GM19438 (cell line): ENCODE results near the gene PPP2R5C.
"Not testable (repeated sequence)": the region's sequence is repeated elsewhere in the genome, so short reads cannot be mapped to it uniquely, and the experiment has no call there.

ENCODE experiments used
- ATAC-seq: cut with Tn5 transposase; IDR thresholded peaks from one replicate; pipeline ENCODE4 v1.9.1; 2021; ENCODE audit warnings: low read depth; ENCODE audit not compliant: unreplicated experiment

The PPP2R5C gene

GRCh38 chr14:101959277-101959676 lies 197.8 kb downstream of the PPP2R5C start:
- no peak for ATAC-seq

- ATAC-seq: no peak
These were observed 198.7 kb downstream of the PPP2R5C start for GRCh38 chr14:101960225-101960624.

GRCh38 chr14:101961011-101961721 lies 199.7 kb downstream of the PPP2R5C start:
- no peak for ATAC-seq

- no peak for ATAC-seq
These were observed 200.4 kb downstream of the PPP2R5C start for GRCh38 chr14:101961746-101962502.

- ATAC-seq: no peak
These were observed 201.0 kb downstream of the PPP2R5C start for GRCh38 chr14:101962503-101962874.

- ATAC-seq: no peak
These were observed 201.5 kb downstream of the PPP2R5C start for GRCh38 chr14:101963052-101963451.

- no peak for ATAC-seq
These were observed 202.3 kb downstream of the PPP2R5C start for GRCh38 chr14:101963656-101964296.

- peak; percentile 72 for ATAC-seq
These were observed 203.0 kb downstream of the PPP2R5C start, which contains the start of gene DYNC1H1 for GRCh38 chr14:101964297-101965180. Gene DYNC1H1 (plus strand): TSS chr14:101964573. CDS start chr14:101964692, 119 bp downstream.

- ATAC-seq: peak; percentile 33
These were observed 203.7 kb downstream of the PPP2R5C start for GRCh38 chr14:101965181-101965544.

GRCh38 chr14:101965770-101966722 lies 204.5 kb downstream of the PPP2R5C start:
- ATAC-seq: no peak

- no peak for ATAC-seq
These were observed 205.2 kb downstream of the PPP2R5C start for GRCh38 chr14:101966742-101967141.

GRCh38 chr14:101968186-101968585 lies 206.7 kb downstream of the PPP2R5C start:
- ATAC-seq: no peak

- no peak for ATAC-seq
These were observed 208.0 kb downstream of the PPP2R5C start for GRCh38 chr14:101969481-101969880.

- no peak for ATAC-seq
These were observed 209.4 kb downstream of the PPP2R5C start for GRCh38 chr14:101970830-101971400.

GRCh38 chr14:101971458-101971857 lies 209.9 kb downstream of the PPP2R5C start:
- not testable (repeated sequence) for ATAC-seq

- no peak for ATAC-seq
These were observed 210.8 kb downstream of the PPP2R5C start for GRCh38 chr14:101972126-101972866.

- no peak for ATAC-seq
These were observed 211.8 kb downstream of the PPP2R5C start for GRCh38 chr14:101973356-101973755.

GRCh38 chr14:101975231-101975630 lies 213.7 kb downstream of the PPP2R5C start:
- ATAC-seq: no peak
